HG03520 (cell line): ENCODE data around the gene NOL8.

Experiments used
- ATAC-seq: cut with Tn5 transposase; IDR thresholded peaks from one replicate; pipeline ENCODE4 v1.9.1; 2021; ENCODE audit warnings: mild to moderate bottlenecking, moderate library complexity; ENCODE audit not compliant: unreplicated experiment

NOL8 gene

GRCh38 chr9:92312887-92313623, 12.1 kb downstream of the NOL8 start:
- ATAC-seq, result no peak

GRCh38 chr9:92310562-92310961, 14.6 kb downstream of the NOL8 start:
- ATAC-seq, result no peak

GRCh38 chr9:92308893-92309292, 16.3 kb downstream of the NOL8 start:
- no peak for ATAC-seq

- ATAC-seq, result no peak
Observed at GRCh38 chr9:92300936-92301335, 24.2 kb downstream of the NOL8 start.

- ATAC-seq, result no peak
Observed at GRCh38 chr9:92299116-92299515, 26.0 kb downstream of the NOL8 start.

GRCh38 chr9:92298036-92298435, 27.1 kb downstream of the NOL8 start:
- no peak for ATAC-seq

GRCh38 chr9:92297611-92298010, 27.5 kb downstream of the NOL8 start:
- ATAC-seq, result no peak

GRCh38 chr9:92295827-92296258, 29.3 kb downstream of the NOL8 start:
- no peak for ATAC-seq

GRCh38 chr9:92295240-92295790, 29.8 kb downstream of the NOL8 start:
- no peak for ATAC-seq

GRCh38 chr9:92294297-92294676, 30.9 kb downstream of the NOL8 start:
- no peak for ATAC-seq

GRCh38 chr9:92293452-92294296, 31.5 kb downstream of the NOL8 start, which contains the start of gene IARS1:
TSS of gene IARS1 (minus strand) at chr9:92293697. CDS start at chr9:92289419, 4,278 bp downstream.
- peak; percentile 94 for ATAC-seq

- no peak for ATAC-seq
Observed at GRCh38 chr9:92293075-92293354, 32.1 kb downstream of the NOL8 start.

GRCh38 chr9:92292338-92293074, 32.6 kb downstream of the NOL8 start:
- ATAC-seq, result no peak

GRCh38 chr9:92291577-92291976, 33.6 kb downstream of the NOL8 start:
- ATAC-seq, result no peak

GRCh38 chr9:92290785-92291429, 34.2 kb downstream of the NOL8 start:
- ATAC-seq, result no peak

GRCh38 chr9:92289708-92290390, 35.3 kb downstream of the NOL8 start:
- ATAC-seq, result no peak

- no peak for ATAC-seq
Observed at GRCh38 chr9:92279302-92279701, 45.8 kb downstream of the NOL8 start.

GRCh38 chr9:92278110-92278509, 47.0 kb downstream of the NOL8 start:
- ATAC-seq, result no peak

- ATAC-seq, result no peak
Observed at GRCh38 chr9:92276331-92277032, 48.7 kb downstream of the NOL8 start.

- ATAC-seq, result no peak
Observed at GRCh38 chr9:92275541-92275940, 49.6 kb downstream of the NOL8 start.
